Ovary (tissue), 9 donors: Measurements from ENCODE around the gene RNF182. TPM values are rescaled to one million over a fixed set of nuclear protein-coding genes. Genes with fewer than 3 reads are reported as not detected.

Experiments used
- DNase-seq, 5 donors: peaks; one replicate each; pipeline ENCODE4 v3.0.0-alpha.2; 2019 to 2020
- H3K27ac ChIP-seq, 2 donors: fragments of 200-600 bp; one replicate each; pipeline versions ENCODE4 v1.5.1 to v1.8.0; 2019 to 2022
- H3K27me3 ChIP-seq: fragments of 200-600 bp; one replicate; pipeline ENCODE4 v1.8.0; 2022
- H3K36me3 ChIP-seq: fragments of 200-600 bp; sonication (generic); one replicate; pipeline ENCODE4 v1.5.1; 2019
- H3K4me1 ChIP-seq: one replicate; pipeline ENCODE4 v1.8.1; 2013; ENCODE audit warnings: mild to moderate bottlenecking, moderate library complexity; ENCODE audit not compliant: insufficient read depth
- H3K4me3 ChIP-seq: fragments of 200-600 bp; sonication (generic); one replicate; pipeline ENCODE4 v1.5.1; 2017
- H3K9me3 ChIP-seq, 2 donors: fragments of 200-600 bp in 1 of 2; sonication (generic) in 1 of 2; one replicate each; pipeline versions ENCODE4 v1.5.1 to v1.8.1; 2013 to 2019; ENCODE audit warnings: mild to moderate bottlenecking in 1 of 2, moderate library complexity in 1 of 2
- CTCF ChIP-seq, 3 donors: fragments of 450-650 bp in 2 of 3; fragments of 200-600 bp in 1 of 3; IDR thresholded peaks; one replicate each; pipeline versions ENCODE4 v1.5.1 to v1.8.0; 2016 to 2022; ENCODE audit warnings: antibody characterized with exemption in 3 of 3, mild to moderate bottlenecking in 1 of 3
- EP300 ChIP-seq: sonication (generic); formaldehyde crosslinking; IDR thresholded peaks from one replicate; pipeline ENCODE4 v1.6.1; 2017; ENCODE audit warnings: antibody characterized with exemption
- POLR2A ChIP-seq: fragments of 450-650 bp; IDR thresholded peaks from one replicate; pipeline ENCODE4 v1.6.1; 2017; ENCODE audit warnings: antibody characterized with exemption, mild to moderate bottlenecking, moderate library complexity
- WGBS, 3 donors: extraction: QIAGEN DNeasy Blood & Tissue Kit in 1 of 3; methylation state at CpG; one replicate each; pipeline versions ENCODE4 v1.1.5 to v1.1.7; 2013 to 2017; 5-methylcytosine and 5-hydroxymethylcytosine counted together
- intact Hi-C, 4 donors: fragments of 100-400 bp; cut with DNase I; formaldehyde crosslinking; loops; one replicate each; pipeline versions ENCODE4 v1.11.0 to v1.15.1; 2022 to 2023
- polyA plus RNA-seq, 2 donors: library from polyadenylated mRNA; stranded (reverse); fragments of 200-250 nt in 1 of 2; fragments of 350-450 nt in 1 of 2; fragmentation: Illumina TruSeq in 1 of 2; extraction: RNeasy Lipid Tissue Mini Kit (QIAGEN cat#74804) in 1 of 2; gene quantifications; one replicate each; pipeline ENCODE4 v1.2.3, GENCODE V29; 2013 to 2014
- total RNA-seq, 7 donors: library from RNA; depleted of rRNA in 2 of 7; stranded (reverse); fragments of >200 nt in 2 of 7; fragmentation: NEBNext Ultra II Directional in 3 of 7; extraction: Animal tissue kit (Norgen Biotek cat#: 25700) in 3 of 7; gene quantifications; one replicate each; pipeline versions ENCODE4 v1.1.0 to v1.2.4, GENCODE V29; 2016 to 2023
- donor health status: DM: no; HTN: no; CAD: no; lungs with moderate emphysema.
- donor health status: DM: no; HTN: no; CAD: no.
- donor health status: Bipolar disorder and iron deficiency.
- donor health status: DM: yes; HTN: yes; CAD: no.
- donor health status: DM: no; HTN: no; CAD: no.
- donor health status: DM: yes; HTN: yes; CAD: no.

The RNF182 gene
- total and polyA plus RNA-seq, 9 donors, result 0.42 to 3.9 (median 0.93) TPM; not detected in 1

GRCh38 chr6:13915561-13916229 is 9.1 kb upstream of the RNF182 start:
- H3K27me3 ChIP-seq, result no peaks in the 10 kb centered on the region

GRCh38 chr6:13916230-13916944 is 8.4 kb upstream of the RNF182 start:
- TF ChIP-seq POLR2A, result no peak
- TF ChIP-seq EP300, result no peak
- no peak for TF ChIP-seq CTCF (IDR thresholded peaks at IDR 0.05)
- no peak for DNase-seq
- H3K4me3 ChIP-seq, result no peak overlapping the region
- no peaks in the 10 kb centered on the region for H3K9me3 ChIP-seq
- H3K4me1 ChIP-seq, result no peaks in the 10 kb centered on the region
- H3K36me3 ChIP-seq, result no peaks in the 10 kb centered on the region
- H3K27ac ChIP-seq, result no peak overlapping the region
- intact Hi-C loops, result loop anchor here in 1 of 4 donors (10.0 kb wide), 1 partner anchor 148 kb away; no protein-coding TSS in a partner anchor
- WGBS, 3 donors, result 88 to 90% (median 88%) methylated on average over 5 of the region's 5 CpGs
- no peaks in the 10 kb centered on the region for H3K27me3 ChIP-seq

More at GRCh38 chr6:13915561-13916229, 9.1 kb upstream of the RNF182 start:
- Histone ChIP-seq H3K4me3 (no peak overlapping the region), H3K4me1 (no peaks in the 10 kb centered on the region), H3K36me3 (no peaks in the 10 kb centered on the region), H3K9me3 (no peaks in the 10 kb centered on the region), H3K27ac (no peak overlapping the region)
- TF ChIP-seq CTCF (IDR thresholded peaks at IDR 0.05), result no peak
- TF ChIP-seq POLR2A, result no peak
- no peak for TF ChIP-seq EP300
- WGBS, 3 donors, result 72 to 82% (median 80%) methylated on average over 3 of the region's 3 CpGs
- intact Hi-C loops, result loop anchor here in 1 of 4 donors (10.0 kb wide), 1 partner anchor 149 kb away; no protein-coding TSS in a partner anchor
- DNase-seq, result no peak

- H3K27ac ChIP-seq, result no peak overlapping the region
- intact Hi-C loops, result loop anchor here in 1 of 4 donors (10.0 kb wide), 1 partner anchor 148 kb away; no protein-coding TSS in a partner anchor
- H3K36me3 ChIP-seq, result no peaks in the 10 kb centered on the region
- H3K9me3 ChIP-seq, result no peaks in the 10 kb centered on the region
- TF ChIP-seq POLR2A, result no peak
- TF ChIP-seq CTCF (IDR thresholded peaks at IDR 0.05), result no peak
- TF ChIP-seq EP300, result no peak
- WGBS, 3 donors, result 75 to 82% (median 82%) methylated on average over 1 of the region's 1 CpG
- DNase-seq, result no peak
- H3K27me3 ChIP-seq, result no peaks in the 10 kb centered on the region
- no peaks in the 10 kb centered on the region for H3K4me1 ChIP-seq
- no peak overlapping the region for H3K4me3 ChIP-seq
Observed at GRCh38 chr6:13917141-13917540, 7.6 kb upstream of the RNF182 start.

GRCh38 chr6:13918686-13919250 is 6.0 kb upstream of the RNF182 start:
- Histone ChIP-seq H3K9me3 (no peaks in the 10 kb centered on the region), H3K27ac (no peak overlapping the region), H3K4me3 (no peak overlapping the region), H3K36me3 (no peaks in the 10 kb centered on the region), H3K27me3 (no peaks in the 10 kb centered on the region), H3K4me1 (no peaks in the 10 kb centered on the region)
- TF ChIP-seq CTCF (IDR thresholded peaks at IDR 0.05) (no peak), POLR2A (no peak), EP300 (no peak)
- intact Hi-C loops, result loop anchor here in 1 of 4 donors (10.0 kb wide), 1 partner anchor 146 kb away; no protein-coding TSS in a partner anchor
- DNase-seq, result no peak
- WGBS, 3 donors, result 78 to 83% (median 82%) methylated on average over 4 of the region's 4 CpGs
